Skin epidermis (tissue), 12 donors: ENCODE measurements around the gene DAPK2.

Experiments used
- H3K27ac ChIP-seq, 21 experiments: fragments of 200-600 bp; sonication (generic) in 11 of 21; one replicate each; pipeline ENCODE4 v1.5.0; 2020; ENCODE audit warnings: mild to moderate bottlenecking in 3 of 21, inconsistent platforms in 2 of 21, moderate library complexity in 2 of 21
- H3K4me3 ChIP-seq, 7 experiments: fragments of 200-600 bp; sonication (generic) in 2 of 7; one replicate each; pipeline ENCODE4 v1.5.0; 2020; ENCODE audit warnings: inconsistent platforms in 2 of 7, mild to moderate bottlenecking in 2 of 7, moderate library complexity in 1 of 7

Gene DAPK2

DNA sequence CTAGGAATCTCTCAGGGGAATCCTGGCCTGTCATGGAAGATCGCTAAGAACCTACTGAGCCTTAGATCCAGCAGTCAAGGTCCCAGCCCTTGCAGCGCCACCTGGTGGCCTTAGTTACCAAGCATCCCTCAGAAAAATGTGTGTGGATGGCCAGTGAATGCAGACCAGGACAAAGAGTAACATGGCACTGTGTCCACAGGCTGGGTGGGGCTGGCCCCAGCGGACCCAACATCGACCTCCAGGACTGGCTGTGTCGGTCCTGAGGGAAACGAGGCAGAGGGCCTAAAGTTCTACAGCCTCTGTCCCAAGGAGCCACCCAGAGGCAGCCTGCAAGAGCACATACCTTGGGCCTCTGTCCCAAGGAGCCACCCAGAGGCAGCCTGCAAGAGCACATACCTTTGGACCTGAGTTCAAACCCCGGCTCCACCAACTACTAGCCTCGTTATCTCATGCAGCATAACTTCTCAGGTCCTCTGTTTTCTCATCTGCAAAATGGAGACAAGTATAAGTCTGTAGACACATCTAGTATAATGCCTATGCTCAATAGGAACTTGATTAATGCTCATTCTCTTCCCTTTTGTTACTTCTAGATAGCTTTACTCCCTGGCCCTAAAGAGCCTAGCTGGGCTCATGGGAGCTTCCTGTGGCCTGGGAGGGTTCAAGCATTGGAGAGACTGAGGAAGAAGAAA, 155.1 kb downstream of the DAPK2 start:
- peak overlapping the region in 7 of 21 experiments; percentile 3 to 85 (median 69) for H3K27ac ChIP-seq
- no peak overlapping the region for H3K4me3 ChIP-seq

- no peak overlapping the region for H3K27ac ChIP-seq
- H3K4me3 ChIP-seq: no peak overlapping the region
These were observed 155.7 kb downstream of the DAPK2 start for GRCh38 chr15:63890617-63891016.

- no peak overlapping the region for H3K27ac ChIP-seq
These were observed 156.5 kb downstream of the DAPK2 start for GRCh38 chr15:63889831-63890230.

DNA sequence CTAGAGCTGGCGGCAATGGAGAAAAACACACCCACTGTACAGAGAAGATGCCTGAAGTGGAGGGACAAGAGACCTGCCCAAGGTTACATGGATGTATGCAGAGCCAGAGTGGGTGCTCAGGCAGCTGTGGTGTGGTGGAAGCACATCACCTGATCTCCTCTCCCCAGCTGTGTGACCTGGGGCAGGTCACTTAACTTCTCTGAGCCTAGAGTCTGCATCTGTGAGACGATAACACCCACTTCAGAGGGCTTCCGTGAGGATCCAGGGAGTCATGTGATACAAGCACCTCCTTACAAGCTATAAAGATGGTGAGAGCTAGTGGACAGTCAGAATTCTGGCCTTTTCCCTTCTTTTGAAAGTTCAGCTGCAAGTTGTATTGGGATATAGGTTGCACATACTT, 157.5 kb downstream of the DAPK2 start:
- Histone ChIP-seq H3K27ac (no peak overlapping the region), H3K4me3 (no peak overlapping the region)

More at GRCh38 chr15:63889831-63890230, 156.5 kb downstream of the DAPK2 start:
- no peak overlapping the region for H3K4me3 ChIP-seq

GRCh38 chr15:63888146-63888545, 158.1 kb downstream of the DAPK2 start:
- no peak overlapping the region for H3K27ac ChIP-seq

DNA sequence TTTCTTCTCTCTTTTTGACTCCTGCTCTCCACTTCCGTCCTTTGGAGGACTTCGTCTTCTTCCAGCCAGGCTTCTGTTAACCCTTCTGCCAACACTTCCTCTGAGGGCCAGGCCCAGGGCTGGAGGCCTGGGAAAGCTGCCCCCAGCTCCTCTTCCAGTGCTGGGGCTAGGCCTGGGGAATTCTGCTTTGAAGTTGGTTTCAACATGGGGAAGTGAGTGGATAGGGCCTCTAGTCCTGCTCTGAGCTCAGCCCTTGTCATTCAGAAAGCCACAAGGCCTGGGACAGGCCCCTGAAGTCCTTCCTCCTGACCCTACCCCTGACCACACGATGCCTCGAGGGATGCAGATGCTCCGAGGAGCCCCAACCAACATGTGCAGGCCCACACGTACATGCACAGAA, 158.7 kb downstream of the DAPK2 start:
- peak overlapping the region in 1 of 21 experiments; percentile 17 for H3K27ac ChIP-seq
- H3K4me3 ChIP-seq: no peak overlapping the region

More at GRCh38 chr15:63888146-63888545, 158.1 kb downstream of the DAPK2 start:
- no peak overlapping the region for H3K4me3 ChIP-seq

- Histone ChIP-seq H3K27ac (no peak overlapping the region), H3K4me3 (no peak overlapping the region)
These were observed 161.3 kb downstream of the DAPK2 start for GRCh38 chr15:63884953-63885352.

DNA sequence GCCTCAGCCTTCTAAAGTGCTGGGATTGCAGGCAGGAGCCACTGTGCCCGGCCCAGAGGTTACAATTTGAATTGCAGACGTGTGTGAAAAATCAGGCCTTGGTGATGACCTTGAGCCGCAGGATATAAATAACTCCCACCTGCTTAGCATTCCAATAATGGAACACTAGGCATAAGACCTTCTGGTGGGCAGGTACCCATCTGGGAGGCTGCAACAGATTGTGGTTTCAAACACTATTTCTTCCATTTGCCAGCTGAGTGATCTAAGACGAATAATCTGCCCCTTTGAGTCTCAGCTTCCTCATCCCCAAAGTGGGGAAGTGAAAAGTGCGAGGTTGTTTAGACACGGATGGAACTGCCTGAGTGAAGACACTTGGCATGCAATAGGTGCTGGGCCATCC, 164.9 kb downstream of the DAPK2 start:
- H3K4me3 ChIP-seq: no peak overlapping the region
- H3K27ac ChIP-seq: no peak overlapping the region

DNA sequence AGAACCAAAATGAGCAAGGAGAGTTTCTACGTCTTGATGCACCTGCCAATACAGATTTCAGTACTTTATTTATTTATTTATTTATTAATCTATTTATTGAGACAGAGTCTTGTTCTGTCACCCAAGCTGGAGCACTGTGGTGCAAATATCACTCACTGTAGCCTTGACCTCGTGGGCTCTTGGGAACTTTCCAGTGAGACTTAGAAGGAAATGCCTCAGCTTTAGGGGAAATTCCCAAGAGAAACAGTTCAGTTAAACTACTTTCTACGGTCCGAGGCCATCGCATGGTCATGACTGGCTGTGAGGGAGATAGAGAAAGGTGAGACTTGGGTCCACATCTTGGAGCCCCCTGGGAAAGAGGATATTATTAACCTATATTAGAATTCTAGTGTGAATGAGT, 165.5 kb downstream of the DAPK2 start:
- H3K4me3 ChIP-seq: no peak overlapping the region
- H3K27ac ChIP-seq: no peak overlapping the region

- no peak overlapping the region for H3K27ac ChIP-seq
These were observed 166.3 kb downstream of the DAPK2 start for GRCh38 chr15:63879995-63880394.

GRCh38 chr15:63879211-63879610, 167.1 kb downstream of the DAPK2 start:
- H3K27ac ChIP-seq: no peak overlapping the region
- H3K4me3 ChIP-seq: no peak overlapping the region

More at GRCh38 chr15:63879995-63880394, 166.3 kb downstream of the DAPK2 start:
- H3K4me3 ChIP-seq: no peak overlapping the region

- no peak overlapping the region for H3K27ac ChIP-seq
- H3K4me3 ChIP-seq: no peak overlapping the region
These were observed 168.5 kb downstream of the DAPK2 start for GRCh38 chr15:63877713-63878271.

DNA sequence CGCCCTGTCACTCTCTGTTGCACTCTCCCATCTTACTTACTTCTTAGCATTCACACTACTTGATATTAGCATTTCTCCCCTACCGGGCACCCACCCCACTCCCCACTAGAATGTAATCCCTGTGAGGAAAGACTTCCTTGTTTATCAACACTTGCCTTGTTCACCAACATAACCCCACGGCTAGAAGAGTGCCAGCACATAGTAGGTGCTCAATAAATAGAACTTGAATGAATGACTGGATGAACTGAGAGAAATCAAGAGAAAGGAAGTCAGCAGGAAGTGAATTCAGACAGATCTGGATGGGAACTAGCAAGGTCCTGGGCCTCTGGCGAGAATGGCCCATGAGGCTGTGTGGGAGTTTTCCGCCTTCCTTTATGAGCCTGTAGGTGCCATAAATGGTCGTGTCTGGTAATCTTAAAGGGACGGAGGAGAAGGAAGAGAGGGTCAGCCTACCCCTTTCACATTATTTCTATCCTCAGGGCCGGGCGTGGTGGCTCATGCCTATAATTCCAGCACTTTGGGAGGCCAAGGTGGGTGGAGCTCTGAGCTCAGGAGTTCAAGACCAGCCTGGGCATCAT, 170.1 kb downstream of the DAPK2 start:
- Histone ChIP-seq H3K4me3 (no peak overlapping the region), H3K27ac (no peak overlapping the region)

DNA sequence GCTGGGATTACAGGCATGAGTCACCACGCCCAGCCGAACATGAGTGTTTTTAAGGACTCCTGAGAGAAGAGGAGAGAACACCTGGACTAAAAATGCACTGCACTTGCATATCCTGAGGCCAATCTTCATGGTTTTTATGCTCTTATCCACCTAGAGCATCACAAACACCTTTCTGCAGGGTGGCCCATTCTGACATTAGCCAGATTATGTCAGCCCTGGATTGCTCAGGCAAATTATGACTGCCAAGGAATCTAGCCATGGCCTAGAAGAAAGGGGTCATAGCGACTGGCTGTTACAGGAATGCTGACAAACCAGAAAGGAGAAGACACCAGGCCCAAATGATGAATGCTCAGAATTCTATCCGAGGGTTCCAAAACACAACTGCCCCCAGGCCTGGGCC, 171.7 kb downstream of the DAPK2 start:
- no peak overlapping the region for H3K27ac ChIP-seq
- H3K4me3 ChIP-seq: no peak overlapping the region

DNA sequence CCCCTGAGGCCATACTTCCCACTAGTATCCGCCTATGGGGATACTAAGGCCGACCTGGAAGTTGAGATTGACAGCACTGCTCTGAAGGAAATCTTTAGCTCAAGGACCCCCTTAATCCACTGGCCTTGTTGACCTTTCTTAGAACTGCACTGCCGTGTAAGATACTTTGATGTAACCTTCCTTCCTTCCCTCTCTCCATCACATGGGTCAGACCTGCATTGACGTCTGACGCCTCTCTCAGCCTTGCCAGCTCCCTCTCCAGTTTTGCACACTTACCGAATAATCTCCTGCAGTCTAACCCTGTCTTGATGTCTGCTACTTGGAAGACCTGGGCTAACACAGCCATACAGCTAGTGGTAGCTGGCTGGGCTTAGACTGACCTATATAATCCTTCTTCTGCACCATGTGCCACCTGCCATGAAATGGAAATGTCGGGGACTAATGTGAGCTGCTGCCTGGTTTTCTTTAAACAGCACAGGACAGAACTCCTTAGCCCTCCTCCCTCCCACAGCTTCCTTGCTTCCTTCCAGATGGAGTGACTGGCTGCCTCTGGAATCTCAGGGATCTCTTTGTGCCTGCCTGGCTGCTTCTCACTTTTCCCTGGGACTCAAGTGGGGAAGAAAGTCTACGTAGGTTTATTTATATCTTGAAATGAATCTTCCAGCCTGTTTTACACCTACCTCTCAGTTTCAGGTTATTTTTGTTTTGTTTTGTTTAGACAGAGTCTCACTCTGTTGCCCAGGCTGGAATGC, 173.3 kb downstream of the DAPK2 start:
- Histone ChIP-seq H3K4me3 (no peak overlapping the region), H3K27ac (no peak overlapping the region)

GRCh38 chr15:63870487-63871209, 175.6 kb downstream of the DAPK2 start:
- Histone ChIP-seq H3K27ac (no peak overlapping the region), H3K4me3 (no peak overlapping the region)

DNA sequence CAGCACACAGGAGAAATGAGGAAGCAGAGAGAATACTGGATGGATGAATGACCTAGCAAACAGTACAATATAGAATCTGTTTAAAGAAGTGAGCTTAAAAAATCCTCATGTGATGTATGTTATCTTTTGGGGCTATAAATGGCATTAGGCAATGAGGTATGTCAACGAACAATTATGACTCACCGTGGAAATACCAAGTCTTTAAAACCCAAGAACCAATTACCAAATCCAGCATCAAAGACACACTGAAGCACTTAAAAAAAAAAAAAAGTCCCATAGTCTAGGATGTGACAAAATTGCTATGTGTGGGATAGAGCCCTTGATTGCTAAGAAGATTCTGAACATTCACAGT, 176.3 kb downstream of the DAPK2 start:
- H3K27ac ChIP-seq: no peak overlapping the region
- H3K4me3 ChIP-seq: no peak overlapping the region

GRCh38 chr15:63869371-63870042, 176.8 kb downstream of the DAPK2 start:
- no peak overlapping the region for H3K4me3 ChIP-seq
- H3K27ac ChIP-seq: no peak overlapping the region

DNA sequence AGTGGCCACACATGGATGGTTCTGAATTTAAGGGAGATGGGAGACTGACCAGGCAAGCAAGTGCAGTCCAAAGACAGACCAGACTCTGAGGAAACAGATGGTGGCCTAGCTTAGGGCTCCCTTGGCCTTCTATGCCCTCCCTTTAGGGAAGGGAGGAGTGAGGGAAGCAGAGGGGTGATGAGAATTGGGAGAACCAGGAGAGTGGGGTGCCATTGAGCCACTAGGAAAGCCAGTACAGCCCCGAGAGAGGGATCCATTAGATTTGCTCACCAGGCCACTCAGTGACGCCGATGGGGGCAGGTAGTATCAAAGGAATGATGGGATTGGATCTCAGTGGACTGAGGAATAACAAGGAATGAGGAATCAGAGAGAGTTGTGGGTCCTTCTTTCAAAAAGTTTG, 182.1 kb downstream of the DAPK2 start:
- no peak overlapping the region for H3K4me3 ChIP-seq

More for the DNA sequence above, 182.1 kb downstream of the DAPK2 start:
- no peak overlapping the region for H3K27ac ChIP-seq
